Stimulated activated CD4-positive, alpha-beta T cell treated with anti-CD3 and anti-CD28 coated beads, Interleukin-4, amount 100 ng/mL, for 48 hours (primary cell): ENCODE data around the gene SCNN1B.

Experiments used
- DNase-seq, 2 donors: peaks; one replicate each; pipeline ENCODE4 v3.0.0-alpha.2; 2020; ENCODE audit warnings: low read depth in 2 of 2

Gene SCNN1B

DNA sequence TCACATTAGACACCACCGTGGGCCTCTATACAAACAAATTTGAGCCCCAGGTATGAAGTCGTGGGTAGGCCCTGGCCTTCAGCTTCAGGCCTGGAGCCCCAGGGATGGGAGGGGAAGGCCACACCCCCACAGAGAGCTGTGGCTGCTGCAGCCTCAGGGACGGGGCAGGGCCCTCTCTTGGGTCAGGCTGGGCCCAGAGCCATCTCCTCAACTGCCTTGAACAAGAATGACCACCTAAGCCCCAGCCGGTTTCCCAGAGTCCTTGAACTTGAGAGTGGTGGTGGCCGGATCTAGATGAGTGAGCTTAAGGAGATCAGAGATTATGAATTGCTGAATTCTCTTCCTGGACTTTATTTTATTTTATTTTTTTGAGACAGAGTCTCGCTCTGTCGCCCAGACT lies 18.6 kb downstream of the SCNN1B start:
- no peak for DNase-seq

DNA sequence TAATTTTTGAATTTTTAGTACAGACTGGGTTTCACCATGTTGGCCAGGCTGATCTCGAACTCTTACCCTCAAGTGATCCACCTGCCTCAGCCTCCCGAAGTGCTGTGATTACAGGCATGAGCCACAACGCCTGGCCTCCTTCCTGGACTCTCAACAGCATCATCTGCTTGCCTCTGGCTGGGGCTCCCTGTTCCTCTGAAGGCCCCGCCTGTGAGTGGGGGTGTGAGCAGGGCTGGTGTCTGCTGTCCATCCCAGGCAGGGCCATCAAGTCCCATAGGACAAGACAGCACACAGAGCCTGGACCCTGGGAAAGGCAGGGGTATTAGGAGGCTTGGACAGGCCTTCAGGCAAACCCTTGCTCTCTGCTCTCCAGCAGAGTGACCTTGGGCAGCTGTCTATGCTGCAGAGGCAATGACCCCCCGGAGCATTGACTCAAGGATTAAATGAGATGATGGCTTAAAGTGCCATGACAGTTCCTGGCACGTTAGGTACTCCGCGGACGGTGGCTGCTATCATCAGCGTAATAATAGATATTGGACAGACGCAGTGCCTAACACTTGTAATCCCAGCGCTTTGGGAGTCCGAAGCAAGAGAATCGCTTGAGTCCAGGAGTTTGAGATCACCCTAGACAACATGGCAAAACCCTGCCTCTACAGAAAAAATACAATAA lies 19.2 kb downstream of the SCNN1B start:
- no peak for DNase-seq

DNA sequence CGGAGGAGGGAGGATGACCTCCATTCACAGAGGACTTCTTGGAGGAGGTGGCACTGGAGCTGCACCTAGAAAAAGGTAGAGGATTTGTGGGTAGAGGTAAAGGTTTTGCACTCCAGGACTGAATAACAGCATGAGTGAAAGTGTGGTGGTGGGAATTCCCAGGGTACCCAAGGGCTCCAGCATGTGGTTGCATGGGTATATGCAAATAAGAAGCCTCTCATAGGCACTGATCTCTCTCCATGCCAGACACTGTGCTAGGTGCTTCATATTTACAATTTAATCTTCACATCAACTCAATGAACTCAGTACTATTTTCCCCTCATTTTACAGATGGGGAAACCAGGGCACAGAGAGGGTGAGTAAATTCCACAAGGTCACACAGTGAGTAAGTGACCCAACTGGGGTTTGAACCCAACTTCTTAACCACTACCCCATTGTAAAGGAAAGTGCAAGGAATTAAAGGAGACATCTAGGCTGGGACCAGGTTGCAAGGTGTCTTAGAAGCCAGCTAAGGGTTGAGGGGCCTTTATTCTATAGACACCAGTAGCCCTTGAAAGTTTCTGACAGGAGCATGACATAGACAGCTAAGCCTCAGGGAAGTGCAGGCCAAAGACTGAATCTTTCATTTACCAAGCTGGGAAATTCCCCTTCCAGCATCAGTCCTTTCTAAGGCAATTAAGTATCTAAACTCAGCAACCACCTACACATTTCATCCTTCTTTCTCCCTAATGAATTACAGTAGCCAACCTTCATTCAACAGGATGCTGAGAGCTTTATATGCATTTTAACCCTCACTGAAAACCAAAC lies 21.3 kb downstream of the SCNN1B start:
- DNase-seq = no peak

DNA sequence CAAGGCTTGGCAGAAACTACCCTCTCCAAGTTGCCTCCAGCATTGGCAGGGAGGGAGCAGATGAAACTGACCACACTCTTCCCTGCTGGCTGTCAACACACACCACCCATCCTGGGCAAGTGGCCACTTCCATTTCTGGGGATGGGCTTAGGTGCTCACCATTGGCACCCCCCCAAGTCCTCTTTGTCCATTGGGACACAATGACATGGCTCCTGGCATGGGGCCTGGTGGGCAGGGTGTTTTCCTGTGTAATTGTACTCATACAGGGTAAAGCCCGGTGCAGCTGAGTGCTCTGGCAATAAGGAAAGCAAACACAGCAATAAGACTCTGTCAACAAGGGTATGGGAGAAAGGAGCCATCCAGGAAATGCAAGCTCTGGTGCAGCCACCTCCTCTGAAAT lies 22.6 kb downstream of the SCNN1B start:
- DNase-seq = no peak

DNA sequence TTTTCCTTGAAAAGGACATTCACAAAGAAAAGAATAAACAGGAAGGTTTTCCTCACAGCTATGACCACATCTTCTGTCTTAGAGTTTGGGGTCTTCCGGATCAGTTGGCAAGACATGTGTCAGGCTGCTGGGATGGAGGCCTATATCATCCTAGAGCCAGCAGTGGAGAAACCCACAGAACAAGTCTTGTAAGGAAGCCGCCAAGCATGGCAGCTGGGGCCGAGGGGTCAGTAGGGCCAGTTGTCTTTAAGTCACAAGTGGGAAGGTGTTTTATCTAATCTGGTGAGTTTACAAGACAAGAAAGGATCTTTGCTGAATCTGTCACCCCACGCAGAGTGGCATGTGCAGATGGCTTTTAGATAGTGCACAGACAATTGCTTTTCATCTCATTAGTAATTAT lies 25.7 kb downstream of the SCNN1B start:
- DNase-seq = no peak

DNA sequence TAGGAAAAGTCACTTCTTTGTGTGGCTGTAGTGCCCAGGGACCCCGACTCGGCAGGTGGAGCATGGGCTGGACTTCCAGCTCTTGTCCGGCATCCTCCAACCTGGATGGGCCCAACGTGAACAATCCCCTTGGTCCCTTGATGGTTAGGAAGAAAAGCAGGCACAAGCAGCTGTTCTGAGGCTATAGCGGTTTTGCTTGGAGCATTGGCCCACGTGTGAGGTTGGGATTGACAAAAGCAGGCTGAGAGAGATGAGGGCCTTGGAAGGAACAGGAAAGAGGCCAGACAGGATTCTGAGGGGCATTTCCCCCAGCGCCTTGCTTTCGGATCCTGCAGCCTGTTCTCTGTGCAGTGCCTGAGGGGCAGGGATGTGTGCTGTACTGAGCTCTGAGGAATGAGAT lies 28.1 kb downstream of the SCNN1B start:
- DNase-seq = no peak

DNA sequence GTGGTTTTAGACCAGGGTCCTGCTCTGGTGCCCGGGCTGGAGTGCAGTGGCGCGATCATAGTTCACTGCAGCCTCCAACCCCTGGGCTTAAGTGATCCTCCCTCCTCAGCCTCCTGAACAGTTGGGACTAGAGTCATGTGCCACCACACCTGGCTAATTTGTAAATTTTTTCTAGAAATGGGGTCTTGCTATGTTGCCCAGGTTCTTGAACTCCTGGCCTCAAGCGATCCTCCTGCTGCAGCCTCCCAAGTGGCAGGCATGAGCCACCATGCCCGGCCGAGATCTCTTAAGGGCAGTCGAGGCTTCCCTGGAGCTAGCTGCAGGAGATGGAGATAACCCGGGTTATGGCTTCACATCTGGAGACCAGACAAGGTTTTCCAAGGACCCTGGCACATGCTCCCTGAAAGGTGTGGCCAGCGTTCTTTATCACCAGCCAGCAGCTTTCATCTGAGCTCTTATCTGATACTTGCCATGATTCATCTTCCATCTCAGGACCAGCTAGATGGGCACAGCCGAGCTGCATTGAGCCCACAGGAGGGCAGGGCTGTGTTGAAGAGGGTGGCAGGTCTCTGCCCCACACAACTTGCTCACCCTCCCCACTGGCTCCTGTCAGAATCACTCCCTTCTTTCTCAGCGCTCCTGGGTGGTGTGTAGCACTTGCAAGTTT lies 28.6 kb downstream of the SCNN1B start:
- DNase-seq = no peak

DNA sequence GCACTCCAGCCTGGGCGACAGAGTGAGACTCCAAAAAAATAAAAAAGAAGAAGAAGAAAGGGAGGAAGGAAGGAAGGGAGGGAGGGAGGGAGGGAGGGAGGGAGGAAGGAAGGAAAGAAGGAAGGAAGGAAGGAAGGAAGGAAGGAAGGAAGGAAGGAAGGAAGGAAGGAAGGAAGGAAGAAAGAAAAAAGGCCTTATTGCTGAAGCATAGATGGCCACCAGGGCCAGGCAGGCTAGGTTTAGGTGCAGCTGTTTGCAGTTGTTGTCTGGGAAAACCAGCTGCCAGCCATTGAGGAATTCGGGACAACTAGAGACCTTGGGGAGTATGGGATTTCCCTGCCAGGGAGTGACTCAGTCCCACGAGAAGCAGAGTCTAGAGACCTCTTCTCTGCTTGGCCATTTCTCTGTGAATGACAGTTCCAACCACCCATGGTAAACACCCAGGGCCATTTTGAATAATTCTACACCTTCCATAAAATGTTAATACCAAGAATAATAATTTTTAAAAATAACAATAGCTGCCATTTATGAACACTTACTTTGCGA lies 31.0 kb downstream of the SCNN1B start:
- no peak for DNase-seq

DNA sequence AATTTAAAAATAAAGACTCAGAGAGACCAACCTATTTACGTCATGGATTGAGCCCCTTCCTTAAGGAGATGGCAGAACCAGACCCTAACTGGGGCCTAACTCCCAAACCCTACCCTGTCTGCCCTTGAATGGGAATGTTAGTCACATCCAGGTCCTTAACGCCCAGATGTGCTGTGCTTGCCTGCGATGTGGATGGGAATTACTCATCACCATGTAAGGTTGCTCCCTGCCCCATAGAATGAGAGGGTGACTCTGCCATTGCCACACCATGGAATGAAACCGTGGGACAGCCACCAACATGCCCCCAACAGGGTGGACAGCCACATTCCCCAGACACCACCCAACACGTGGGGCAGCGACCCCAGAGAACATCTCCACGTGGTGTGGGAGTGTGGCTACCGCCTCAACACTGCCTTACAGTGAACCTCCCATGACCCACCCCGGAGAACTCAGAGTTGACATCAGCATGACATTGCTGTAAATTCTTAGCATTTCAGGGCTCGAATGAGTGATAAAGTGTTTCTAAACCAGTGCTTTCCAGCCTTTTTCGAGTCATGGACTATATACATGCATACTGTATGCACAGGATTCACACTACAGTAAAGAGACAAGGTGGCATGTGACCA lies 31.8 kb downstream of the SCNN1B start:
- DNase-seq = no peak

DNA sequence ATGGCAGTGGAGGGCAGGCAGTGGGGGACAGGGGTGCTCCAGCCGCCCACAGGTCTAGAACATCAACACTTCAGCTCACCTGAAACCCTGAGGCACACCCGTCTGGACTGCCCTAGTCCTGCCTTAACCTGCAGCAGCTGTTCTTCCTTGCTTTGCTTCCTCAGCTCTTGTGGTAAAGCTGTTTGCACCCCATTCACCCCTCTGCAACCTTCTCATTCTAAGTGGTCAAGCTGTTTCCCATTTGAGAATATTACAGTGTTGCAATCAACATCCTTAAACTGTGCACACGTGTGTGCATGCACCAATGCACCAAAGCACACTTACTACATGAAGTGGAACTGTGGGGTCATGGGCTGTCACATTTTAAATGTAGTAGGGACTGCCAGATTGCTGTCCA lies 32.4 kb downstream of the SCNN1B start:
- no peak for DNase-seq

DNA sequence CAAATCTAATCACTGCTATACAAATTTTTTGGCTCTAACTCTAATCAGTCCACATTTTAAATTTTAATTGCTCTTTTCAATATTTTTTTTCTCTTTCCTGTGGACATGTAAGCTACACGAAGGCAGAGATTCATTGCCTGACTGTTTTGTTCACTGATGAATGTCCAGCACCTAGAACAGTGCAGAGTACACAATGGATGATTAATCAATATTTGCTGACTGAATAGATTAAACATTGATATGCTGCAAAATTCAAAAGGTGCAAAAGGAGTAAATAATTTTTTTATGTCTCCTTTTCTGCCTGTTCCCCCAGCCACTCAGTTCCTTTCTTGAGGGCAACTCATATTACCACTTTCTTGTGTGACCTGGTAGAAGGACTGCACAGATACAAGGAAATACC lies 32.8 kb downstream of the SCNN1B start:
- no peak for DNase-seq

DNA sequence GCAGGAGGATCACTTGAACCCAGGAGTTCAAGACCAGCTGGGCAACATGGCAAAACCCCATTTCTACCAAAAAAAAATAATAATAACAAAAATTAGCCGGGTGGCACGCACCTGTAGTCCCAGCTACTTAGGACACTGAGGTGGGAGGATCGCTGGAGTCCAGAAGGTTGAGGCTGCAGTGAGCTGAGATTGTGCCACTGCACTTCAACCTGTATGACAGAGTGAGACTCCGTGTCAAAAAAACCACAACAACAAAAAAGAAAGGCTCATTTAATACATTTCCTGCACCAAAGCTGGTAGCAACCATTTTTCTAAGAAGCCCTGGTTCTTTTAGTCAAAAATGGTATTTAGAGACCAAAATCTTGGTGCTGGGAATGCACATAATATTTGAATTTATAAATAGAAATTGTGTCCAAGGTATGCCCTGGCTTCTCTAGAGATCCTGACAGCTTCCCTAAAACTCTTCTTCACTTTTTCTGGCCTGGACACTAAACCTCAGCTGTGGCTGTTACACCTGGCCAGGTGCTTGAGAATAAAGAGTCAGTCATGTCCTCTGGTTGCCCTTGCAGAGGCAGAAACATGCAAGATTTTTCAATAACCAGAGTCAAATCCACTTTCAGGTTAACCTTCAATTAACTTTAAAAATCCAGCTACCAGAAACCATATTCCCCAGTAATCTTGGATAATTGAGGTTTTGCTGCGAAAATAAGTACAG lies 35.9 kb downstream of the SCNN1B start:
- DNase-seq = no peak

DNA sequence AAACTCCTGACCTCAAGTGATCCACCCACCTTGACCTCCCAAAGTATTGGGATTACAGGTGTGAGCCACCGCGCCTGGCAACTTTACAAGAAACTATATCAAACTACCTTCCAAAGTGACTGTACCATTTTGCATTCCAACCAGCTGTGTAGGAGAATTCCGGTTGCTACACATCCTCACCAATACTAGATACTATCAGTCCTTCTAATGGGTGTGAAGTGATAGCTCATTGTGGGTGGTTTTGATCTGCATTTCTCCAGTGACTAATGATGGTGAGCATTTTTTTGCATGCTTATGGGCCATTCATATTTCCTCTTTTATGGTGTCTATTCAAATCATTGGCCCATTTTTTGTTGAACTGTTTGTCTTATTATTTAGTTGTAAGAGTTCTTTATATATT lies 37.7 kb downstream of the SCNN1B start:
- no peak for DNase-seq

DNA sequence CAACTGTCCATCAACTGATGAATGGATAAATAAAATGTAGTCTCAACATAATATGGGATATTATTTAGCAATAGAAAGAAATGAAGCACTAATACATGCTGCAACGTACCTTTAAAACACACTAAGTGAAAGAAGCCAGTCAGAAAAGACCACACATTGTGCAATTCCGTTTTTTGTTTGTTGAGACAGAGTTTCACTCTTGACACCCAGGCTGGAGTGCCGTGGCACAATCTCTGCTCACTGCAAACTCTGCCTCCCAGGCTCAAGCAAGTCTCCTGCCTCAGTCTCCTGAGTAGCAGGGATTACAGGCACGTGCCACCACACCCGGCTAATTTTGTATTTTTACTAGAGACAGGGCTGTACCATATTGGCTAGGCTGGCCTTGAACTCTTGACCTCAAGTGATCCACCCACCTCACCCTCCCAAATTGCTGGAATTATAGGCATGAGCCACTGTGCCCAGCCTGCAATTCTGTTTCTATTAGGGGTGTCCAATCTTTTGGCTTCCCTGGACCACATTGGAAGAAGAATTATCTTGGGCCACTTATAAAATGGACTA lies 40.1 kb downstream of the SCNN1B start:
- DNase-seq = no peak

DNA sequence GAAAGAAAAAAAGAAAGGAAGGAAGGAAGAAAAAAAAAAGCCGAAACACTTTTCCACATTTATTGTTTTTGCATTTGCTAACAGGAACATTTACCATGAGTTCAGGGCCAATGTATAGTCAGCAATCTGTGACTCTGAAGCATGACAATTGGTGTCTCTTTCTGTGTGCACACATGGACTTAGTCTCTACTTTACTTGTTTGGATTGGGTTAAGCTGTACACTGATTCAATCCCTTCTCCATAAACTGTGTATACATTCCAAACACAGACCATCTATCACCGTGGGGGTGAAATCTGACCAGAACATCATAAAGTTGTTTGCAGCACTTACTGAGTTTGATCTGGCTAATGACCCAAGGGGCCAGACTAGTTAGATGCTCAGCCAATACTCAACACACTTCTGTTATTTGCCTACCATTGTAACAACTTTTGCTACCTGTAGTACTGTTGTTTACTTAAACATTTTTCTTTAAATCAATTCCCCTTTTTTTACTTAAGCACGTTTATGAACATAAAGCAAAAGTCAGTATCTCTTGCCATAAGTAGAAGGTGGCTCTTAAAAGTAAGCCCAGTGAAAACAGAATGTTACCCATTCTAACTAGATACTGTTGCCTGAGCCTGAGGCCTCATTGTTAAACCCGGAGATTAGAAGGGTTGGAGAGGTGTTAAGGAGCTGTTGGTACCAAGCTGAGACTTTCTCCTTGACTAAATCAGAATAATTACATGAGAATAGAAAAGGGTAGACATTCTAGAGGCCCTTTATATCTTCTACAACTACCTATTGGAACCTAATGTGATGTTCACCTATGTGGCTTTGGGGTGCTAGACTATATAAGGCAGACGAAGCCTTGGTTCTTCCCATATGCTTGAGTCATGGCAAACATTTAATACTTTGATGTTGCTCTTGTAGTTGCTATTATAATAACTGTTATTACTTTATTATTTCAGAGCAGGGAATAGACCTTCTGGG lies 41.8 kb downstream of the SCNN1B start:
- DNase-seq = no peak

DNA sequence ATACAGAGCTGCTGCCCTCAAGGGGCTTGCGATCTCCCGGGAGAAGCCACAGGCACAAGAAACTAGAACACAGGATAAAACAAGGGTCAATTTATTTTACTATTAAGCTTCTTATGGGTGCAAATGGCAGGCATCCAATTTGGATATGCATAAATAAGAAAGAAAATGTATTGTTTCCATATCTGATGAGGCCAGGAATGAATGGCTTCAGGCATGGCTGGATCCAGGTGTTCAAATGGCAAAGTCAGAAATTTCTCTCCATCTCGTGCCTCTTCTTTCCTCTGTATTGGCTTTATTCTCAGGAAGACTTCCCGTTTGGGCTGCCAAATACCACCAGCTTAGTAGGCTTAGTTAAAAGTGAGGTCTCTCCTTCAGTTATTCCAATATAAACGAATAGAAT lies 43.1 kb downstream of the SCNN1B start:
- DNase-seq = no peak

DNA sequence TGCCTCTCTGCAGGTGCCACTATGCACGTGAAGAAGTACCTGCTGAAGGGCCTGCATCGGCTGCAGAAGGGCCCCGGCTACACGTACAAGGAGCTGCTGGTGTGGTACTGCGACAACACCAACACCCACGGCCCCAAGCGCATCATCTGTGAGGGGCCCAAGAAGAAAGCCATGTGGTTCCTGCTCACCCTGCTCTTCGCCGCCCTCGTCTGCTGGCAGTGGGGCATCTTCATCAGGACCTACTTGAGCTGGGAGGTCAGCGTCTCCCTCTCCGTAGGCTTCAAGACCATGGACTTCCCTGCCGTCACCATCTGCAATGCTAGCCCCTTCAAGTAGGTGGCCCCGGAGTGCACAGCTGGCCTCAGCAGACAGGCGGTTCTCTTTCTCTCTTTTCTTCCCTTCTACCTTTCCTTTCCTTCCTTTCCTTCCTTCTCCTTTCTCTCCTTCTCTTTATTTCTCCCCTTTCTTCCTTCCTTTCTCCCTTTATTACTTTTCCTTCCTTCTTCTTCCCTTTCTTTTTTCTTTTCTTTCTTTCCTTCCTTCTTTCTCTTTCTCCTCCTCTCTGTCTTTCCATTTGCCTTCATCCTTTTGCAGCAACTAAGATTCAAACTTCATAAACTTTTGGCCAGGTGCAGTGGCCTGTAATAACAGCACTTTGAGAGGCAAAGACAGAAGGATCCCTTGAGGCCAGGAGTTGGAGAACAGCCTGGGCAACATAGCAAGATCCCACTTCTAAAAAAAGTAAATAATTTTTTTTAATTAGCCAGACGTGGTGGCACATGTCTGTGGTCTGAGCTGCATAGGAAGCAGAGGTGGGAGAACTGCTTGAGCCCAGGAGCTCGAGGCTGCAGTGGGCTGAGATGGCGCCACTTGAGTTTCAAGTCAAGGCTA lies 46.7 kb downstream of the SCNN1B start:
- no peak for DNase-seq

DNA sequence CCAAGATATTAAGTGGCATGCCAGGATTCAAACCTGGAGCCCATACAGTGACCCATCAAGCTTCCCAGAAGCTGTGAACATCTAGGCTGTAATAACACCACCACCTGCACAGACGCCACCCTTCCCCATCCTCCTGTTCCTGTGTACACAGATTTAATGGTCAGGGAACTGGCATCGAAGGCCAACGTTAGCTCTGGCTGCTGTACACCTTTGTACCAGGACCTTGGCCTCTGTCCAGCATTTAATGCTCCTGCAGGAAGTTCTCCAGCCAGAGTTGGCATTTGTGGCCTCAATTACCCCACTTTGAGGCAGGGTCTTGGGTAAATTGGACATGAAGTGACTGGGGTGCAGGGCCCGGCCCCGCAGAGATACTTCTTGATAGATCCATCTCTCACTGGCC lies 49.3 kb downstream of the SCNN1B start:
- no peak for DNase-seq

DNA sequence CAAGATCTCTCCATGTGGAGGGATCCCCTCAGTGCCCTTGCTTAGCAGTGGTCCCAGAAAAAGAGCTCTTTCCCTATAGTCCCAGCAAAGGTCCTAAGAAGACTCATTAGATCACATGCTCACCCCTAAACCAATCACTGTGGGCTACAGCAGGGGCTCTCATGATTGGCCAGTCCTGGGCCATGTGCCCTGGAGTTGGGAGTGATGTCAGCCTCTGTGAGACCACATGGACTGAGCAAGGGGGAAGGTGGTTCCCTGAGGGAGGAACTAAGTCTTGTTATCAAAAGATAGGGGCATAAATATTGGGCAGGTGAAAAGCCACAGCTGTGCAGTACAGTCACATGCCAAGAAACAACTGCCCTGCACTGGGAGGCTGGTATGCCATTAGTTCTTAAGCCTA lies 51.3 kb downstream of the SCNN1B start:
- no peak for DNase-seq
